Hepatocyte (in vitro differentiated cells): Measurements from ENCODE around the gene FBXO48.
"Not testable (repeated sequence)": the region's sequence is repeated elsewhere in the genome, so short reads cannot be mapped to it uniquely, and the experiment has no call there.

Experiments
- CTCF ChIP-seq: fragments of 200-600 bp; sonication (generic); IDR thresholded peaks from 2 replicates; pipeline ENCODE4 v1.5.1; 2016; ENCODE audit warnings: antibody characterized with exemption, mild to moderate bottlenecking; ENCODE audit not compliant: poor library complexity
- EZH2 ChIP-seq: fragments of 200-600 bp; sonication (generic); IDR thresholded peaks from 2 replicates; pipeline ENCODE4 v1.6.1; 2016; ENCODE audit warnings: antibody characterized with exemption, mild to moderate bottlenecking, borderline replicate concordance
- EZH2phosphoT487 ChIP-seq: fragments of 200-600 bp; sonication (generic); IDR thresholded peaks from one replicate; pipeline ENCODE4 v1.6.1; 2018; ENCODE audit warnings: antibody characterized with exemption, mild to moderate bottlenecking, low read depth, moderate library complexity; ENCODE audit not compliant: unreplicated experiment, severe bottlenecking

GRCh38 chr2:68446425-68446824 lies 20.7 kb downstream of the FBXO48 start:
- not testable (repeated sequence) for TF ChIP-seq CTCF, EZH2phosphoT487, EZH2
